Neural progenitor cell (in vitro differentiated cells): ENCODE results near the gene ADGRF4. TPM values are rescaled to one million over a fixed set of nuclear protein-coding genes. Genes with fewer than 3 reads are reported as not detected.

Experiments
- DNase-seq: peaks from one replicate; pipeline ENCODE4 v3.0.0-alpha.2; 2016; ENCODE audit warnings: low spot score
- H2AFZ ChIP-seq: fragments of 200-600 bp; sonication (generic); replicated peaks from 2 replicates; pipeline ENCODE4 v1.6.1; 2016; ENCODE audit warnings: antibody characterized with exemption
- H3F3A ChIP-seq: fragments of 200-600 bp; sonication (generic); 2 replicates; pipeline ENCODE4 v1.6.1; 2016; ENCODE audit warnings: antibody characterized with exemption, low read depth
- H3K27ac ChIP-seq: fragments of 200-600 bp; sonication (generic); 2 replicates; pipeline ENCODE4 v1.5.1; 2016; ENCODE audit warnings: mild to moderate bottlenecking
- H3K27me3 ChIP-seq: fragments of 200-600 bp; sonication (generic); 2 replicates; pipeline ENCODE4 v1.6.1; 2016; ENCODE audit warnings: mild to moderate bottlenecking, moderate library complexity
- H3K36me3 ChIP-seq: fragments of 200-600 bp; sonication (generic); 2 replicates; pipeline ENCODE4 v1.5.1; 2016
- H3K4me1 ChIP-seq: fragments of 200-600 bp; sonication (generic); 2 replicates; pipeline ENCODE4 v1.6.1; 2016; ENCODE audit warnings: mixed run types
- H3K4me2 ChIP-seq: fragments of 200-600 bp; sonication (generic); 2 replicates; pipeline ENCODE4 v1.6.1; 2016
- H3K4me3 ChIP-seq: fragments of 200-600 bp; sonication (generic); 2 replicates; pipeline ENCODE4 v1.5.1; 2016
- H3K79me2 ChIP-seq: fragments of 200-600 bp; sonication (generic); 2 replicates; pipeline ENCODE4 v1.6.1; 2016; ENCODE audit warnings: low read depth
- H3K9ac ChIP-seq: fragments of 200-600 bp; sonication (generic); 2 replicates; pipeline ENCODE4 v1.6.1; 2016
- H3K9me3 ChIP-seq: fragments of 200-600 bp; sonication (generic); 2 replicates; pipeline ENCODE4 v1.5.1; 2016; ENCODE audit warnings: low read depth
- H4K20me1 ChIP-seq: fragments of 200-600 bp; sonication (generic); 2 replicates; pipeline ENCODE4 v1.6.1; 2016; ENCODE audit warnings: low read depth
- H3K27ac Mint-ChIP-seq: 3 replicates; pipeline ENCODE4 v1.8.0; 2021; ENCODE audit warnings: mixed read lengths
- H3K27me3 Mint-ChIP-seq: 2 replicates; pipeline ENCODE4 v1.8.0; 2022; ENCODE audit warnings: low read depth, mild to moderate bottlenecking, inconsistent platforms, moderate library complexity, mixed read lengths; ENCODE audit not compliant: insufficient read depth
- H3K36me3 Mint-ChIP-seq: 3 replicates; pipeline ENCODE4 v1.8.0; 2021; ENCODE audit warnings: mixed read lengths
- H3K4me1 Mint-ChIP-seq: 3 replicates; pipeline ENCODE4 v1.8.0; 2021; ENCODE audit warnings: mixed read lengths
- H3K4me3 Mint-ChIP-seq: 3 replicates; pipeline ENCODE4 v1.8.0; 2021; ENCODE audit warnings: mild to moderate bottlenecking, moderate library complexity, mixed read lengths
- H3K9me3 Mint-ChIP-seq: 3 replicates; pipeline ENCODE4 v1.8.0; 2020; ENCODE audit warnings: mixed read lengths
- CTCF ChIP-seq: fragments of 200-600 bp; sonication (generic); IDR thresholded peaks from 2 replicates; pipeline ENCODE4 v1.5.1; 2017; ENCODE audit warnings: antibody characterized with exemption, mild to moderate bottlenecking
- EZH2 ChIP-seq: fragments of 200-600 bp; sonication (generic); IDR thresholded peaks from 2 replicates; pipeline ENCODE4 v1.6.1; 2017; ENCODE audit warnings: antibody characterized with exemption, mild to moderate bottlenecking, moderate library complexity
- EZH2phosphoT487 ChIP-seq: fragments of 200-600 bp; sonication (generic); IDR thresholded peaks from 2 replicates; pipeline ENCODE4 v1.6.1; 2017; ENCODE audit warnings: antibody characterized with exemption
- total RNA-seq: library from RNA; depleted of rRNA; stranded (reverse); fragments of >200 nt; gene quantifications from 2 replicates; pipeline ENCODE4 v1.2.3, GENCODE V29; 2015; ENCODE audit warnings: low replicate concordance

The ADGRF4 gene
- total RNA-seq, 1 donor from 2014 or later = not detected

DNA sequence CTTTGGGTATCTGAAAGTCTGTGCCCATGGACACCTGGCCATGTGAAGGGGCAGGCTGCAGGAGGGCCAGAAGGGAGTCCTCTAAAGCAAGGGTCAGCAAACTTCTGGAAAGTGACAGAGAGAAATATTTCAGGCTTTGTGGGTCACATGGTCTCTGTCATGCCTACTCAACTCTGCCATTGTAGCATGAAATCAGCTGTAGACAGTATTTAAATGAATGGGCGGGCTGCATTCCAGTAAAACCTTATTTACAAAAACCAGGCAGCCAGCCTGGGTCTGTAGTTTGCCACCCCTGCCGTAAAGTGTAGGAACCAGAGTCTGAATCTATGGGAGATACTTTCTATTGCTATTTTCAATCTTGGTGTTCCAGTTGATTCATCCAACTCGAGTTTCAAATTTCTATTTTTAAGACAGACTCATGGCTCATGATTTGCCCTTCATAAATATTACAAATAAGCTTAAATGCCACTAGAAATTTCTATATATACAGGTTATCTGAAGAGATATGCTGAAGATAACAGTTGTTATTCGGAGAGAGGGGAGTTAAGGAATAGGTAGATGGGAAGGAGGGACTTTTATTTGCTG is 19.0 kb upstream of the ADGRF4 start:
- Mint-ChIP-seq H3K27ac (no peak overlapping the region), H3K4me1 (no peaks in the 10 kb centered on the region), H3K36me3 (no peaks in the 10 kb centered on the region), H3K9me3 (peaks cover 10% of the 10 kb centered on the region), H3K4me3 (no peak overlapping the region), H3K27me3 (no peaks in the 10 kb centered on the region)
- Histone ChIP-seq H3K27ac (no peak overlapping the region), H3K4me1 (no peaks in the 10 kb centered on the region), H3K27me3 (no peaks in the 10 kb centered on the region), H3K4me3 (no peak overlapping the region), H3K79me2 (no peaks in the 10 kb centered on the region), H3K9me3 (no peaks in the 10 kb centered on the region), H3K4me2 (no peak overlapping the region), H3F3A (no peaks in the 10 kb centered on the region), H3K9ac (no peak overlapping the region), H3K36me3 (no peaks in the 10 kb centered on the region), H2AFZ (no peak overlapping the region), H4K20me1 (no peaks in the 10 kb centered on the region)
- no peak for DNase-seq
- TF ChIP-seq EZH2 (no peak), EZH2phosphoT487 (no peak), CTCF (no peak)

DNA sequence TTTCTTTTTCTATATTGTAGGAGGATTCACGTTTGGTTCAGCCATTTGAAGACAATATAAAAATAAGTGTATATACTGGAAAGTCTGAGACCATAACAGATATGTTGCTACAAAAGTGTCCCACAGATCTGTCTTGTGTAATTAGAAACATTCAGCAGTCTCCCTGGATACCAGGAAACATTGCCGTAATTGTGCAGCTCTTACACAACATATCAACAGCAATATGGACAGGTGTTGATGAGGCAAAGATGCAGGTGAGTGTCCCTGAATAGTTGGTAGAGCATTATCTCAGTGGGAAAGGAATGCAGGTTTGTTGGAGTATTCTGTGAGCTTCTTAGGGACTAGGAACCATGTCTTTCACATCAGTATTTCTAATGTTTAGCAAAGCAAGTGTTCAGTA is 18.3 kb upstream of the ADGRF4 start:
- TF ChIP-seq EZH2phosphoT487 = no peak
- TF ChIP-seq EZH2 = no peak
- no peak for TF ChIP-seq CTCF
- Mint-ChIP-seq H3K27me3 (no peaks in the 10 kb centered on the region), H3K36me3 (no peaks in the 10 kb centered on the region), H3K9me3 (peaks cover 7% of the 10 kb centered on the region), H3K27ac (no peak overlapping the region), H3K4me3 (no peak overlapping the region), H3K4me1 (no peaks in the 10 kb centered on the region)
- Histone ChIP-seq H3K9ac (no peak overlapping the region), H3K36me3 (no peaks in the 10 kb centered on the region), H3K27me3 (no peaks in the 10 kb centered on the region), H3K4me1 (no peaks in the 10 kb centered on the region), H3K4me3 (no peak overlapping the region), H3K79me2 (no peaks in the 10 kb centered on the region), H2AFZ (no peak overlapping the region), H3K4me2 (no peak overlapping the region), H4K20me1 (no peaks in the 10 kb centered on the region), H3K9me3 (no peaks in the 10 kb centered on the region), H3F3A (no peaks in the 10 kb centered on the region), H3K27ac (no peak overlapping the region)
- DNase-seq = no peak

- H3K4me1 Mint-ChIP-seq = no peaks in the 10 kb centered on the region
- H3K9me3 Mint-ChIP-seq = peaks cover 7% of the 10 kb centered on the region
- Histone ChIP-seq H2AFZ (no peak overlapping the region), H3K4me2 (no peak overlapping the region), H3K79me2 (no peaks in the 10 kb centered on the region), H3K27me3 (no peaks in the 10 kb centered on the region), H3F3A (no peaks in the 10 kb centered on the region), H4K20me1 (no peaks in the 10 kb centered on the region), H3K9ac (no peak overlapping the region), H3K27ac (no peak overlapping the region), H3K36me3 (no peaks in the 10 kb centered on the region), H3K4me1 (no peaks in the 10 kb centered on the region), H3K4me3 (no peak overlapping the region), H3K9me3 (no peaks in the 10 kb centered on the region)
- H3K36me3 Mint-ChIP-seq = no peaks in the 10 kb centered on the region
- H3K27me3 Mint-ChIP-seq = no peaks in the 10 kb centered on the region
- no peak overlapping the region for H3K4me3 Mint-ChIP-seq
- TF ChIP-seq EZH2phosphoT487 (no peak), EZH2 (no peak), CTCF (no peak)
- no peak for DNase-seq
- no peak overlapping the region for H3K27ac Mint-ChIP-seq
Measured at GRCh38 chr6:47680724-47681123, 17.7 kb upstream of the ADGRF4 start.
